ENCODE results near the gene TYW1B. TPM values are rescaled to one million over a fixed set of nuclear protein-coding genes. Genes with fewer than 3 reads are reported as not detected.
"Not testable (repeated sequence)": the region's sequence is repeated elsewhere in the genome, so short reads cannot be mapped to it uniquely, and the experiment has no call there.

TYW1B gene
- total RNA-seq, 4 donors from 2014 or later = 2.4 to 7.1 (median 6.1) TPM

DNA sequence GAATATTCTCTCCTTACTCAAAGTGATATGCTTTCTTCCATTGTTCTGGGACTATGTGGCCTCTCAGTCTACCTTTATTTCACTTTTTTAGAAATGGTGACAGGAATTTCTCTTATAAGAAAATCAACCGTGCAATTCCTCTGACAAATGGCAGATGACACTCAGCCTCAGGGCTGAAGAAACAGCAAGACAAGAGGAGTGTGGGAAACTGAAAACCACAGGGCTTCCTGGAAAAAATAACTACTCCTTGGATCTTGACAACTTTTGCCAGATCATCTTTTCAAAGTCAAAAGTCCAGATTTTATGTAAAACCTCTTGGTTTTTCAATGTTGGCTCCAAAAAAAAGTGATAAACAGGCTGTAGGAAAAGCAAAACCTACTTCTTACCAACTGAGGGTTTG is 121.5 kb downstream of the TYW1B start:
- WGBS, 2 donors = 75 to 77% methylated on average over 1 of the region's 1 CpG
- no peak overlapping the region for H3K4me3 ChIP-seq
- H3K36me3 ChIP-seq = peaks cover 0 to 33% (median 0%) of the 10 kb centered on the region in 3 donors
- no peaks in the 10 kb centered on the region for H3K27me3 ChIP-seq
- H3K27ac ChIP-seq = no peak overlapping the region
- DNase-seq (ENCODE audit: low spot score in 2 of 2) = no peak
- TF ChIP-seq POLR2A (IDR thresholded peaks at IDR 0.05) (no peak), CTCF (IDR thresholded peaks at IDR 0.05) (no peak), EP300 (IDR thresholded peaks at IDR 0.05) (no peak)
- no peaks in the 10 kb centered on the region for H3K9me3 ChIP-seq
- no peaks in the 10 kb centered on the region for H3K4me1 ChIP-seq

DNA sequence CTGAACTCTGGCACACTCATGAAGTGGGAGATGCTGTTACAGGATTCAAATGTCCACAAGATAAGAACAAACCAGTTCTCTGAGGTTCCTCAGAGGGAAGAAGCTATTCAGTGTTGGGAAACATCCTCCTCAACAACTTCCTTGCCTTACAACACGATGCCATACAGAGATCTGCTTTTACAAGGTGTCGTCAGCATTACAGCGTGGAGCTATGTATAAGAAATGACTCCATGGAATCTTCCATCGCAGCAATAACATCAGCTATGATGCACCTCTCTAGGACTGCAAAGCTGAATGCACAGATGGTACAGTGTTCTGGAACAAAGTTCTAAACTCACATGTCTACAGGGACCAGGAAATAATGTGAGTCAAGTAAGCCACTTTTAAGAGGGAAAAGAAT is 122.3 kb downstream of the TYW1B start:
- 61 to 89% methylated on average over 4 of the region's 4 CpGs for WGBS, 2 donors

GRCh38 chr7:72704894-72705293 is 123.1 kb downstream of the TYW1B start:
- peaks cover 0 to 21% (median 0%) of the 10 kb centered on the region in 3 donors for H3K36me3 ChIP-seq
- DNase-seq (ENCODE audit: low spot score in 2 of 2) = no peak
- no peaks in the 10 kb centered on the region for H3K4me1 ChIP-seq
- H3K4me3 ChIP-seq = no peak overlapping the region
- H3K27me3 ChIP-seq = no peaks in the 10 kb centered on the region
- no peak for TF ChIP-seq CTCF (IDR thresholded peaks at IDR 0.05)
- TF ChIP-seq POLR2A (IDR thresholded peaks at IDR 0.05) = no peak
- no peak for TF ChIP-seq EP300 (IDR thresholded peaks at IDR 0.05)
- H3K9me3 ChIP-seq = no peaks in the 10 kb centered on the region
- H3K27ac ChIP-seq = no peak overlapping the region
- WGBS, 2 donors = 80 to 87% methylated on average over 3 of the region's 3 CpGs

More for the DNA sequence above, 122.3 kb downstream of the TYW1B start:
- H3K9me3 ChIP-seq; DNase-seq (ENCODE audit: low spot score in 2 of 2); H3K4me1 ChIP-seq; H3K27ac ChIP-seq; H3K4me3 ChIP-seq; H3K27me3 ChIP-seq: not testable (repeated sequence)
- peaks cover 0 to 29% (median 0%) of the 10 kb centered on the region in 3 donors for H3K36me3 ChIP-seq

GRCh38 chr7:72700548-72700947 is 127.5 kb downstream of the TYW1B start:
- not testable (repeated sequence) for H3K4me1 ChIP-seq; H3K9me3 ChIP-seq; H3K27me3 ChIP-seq; DNase-seq (ENCODE audit: low spot score in 2 of 2); H3K4me3 ChIP-seq; H3K27ac ChIP-seq
- 100% methylated on average over 1 of the region's 1 CpG for WGBS, 2 donors
- peaks cover 0 to 10% (median 0%) of the 10 kb centered on the region in 3 donors for H3K36me3 ChIP-seq

DNA sequence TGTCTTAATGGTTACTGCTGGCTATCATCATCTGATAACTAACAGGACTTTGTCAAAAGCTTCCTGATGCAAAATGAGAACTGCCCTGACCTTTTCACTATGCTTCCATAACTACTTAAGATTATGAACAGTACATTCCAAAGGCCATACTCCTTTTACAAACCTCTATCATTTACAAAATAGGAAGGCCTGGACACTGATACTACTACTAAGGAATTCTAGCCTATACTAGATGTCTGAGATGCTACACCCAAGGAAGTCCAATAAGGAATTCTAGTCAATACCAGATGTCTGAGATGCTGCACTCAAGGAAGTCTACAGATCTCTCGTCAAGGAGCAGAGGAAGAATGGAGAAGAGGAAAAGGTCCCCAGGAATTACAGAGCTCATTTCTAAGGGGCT is 130.9 kb downstream of the TYW1B start:
- H3K27me3 ChIP-seq; H3K9me3 ChIP-seq; H3K4me3 ChIP-seq; DNase-seq (ENCODE audit: low spot score in 2 of 2); H3K27ac ChIP-seq; H3K4me1 ChIP-seq: not testable (repeated sequence)
- 63 to 92% methylated on average over 1 of the region's 1 CpG for WGBS, 2 donors
- H3K36me3 ChIP-seq = peaks cover 0 to 10% (median 0%) of the 10 kb centered on the region in 3 donors

GRCh38 chr7:72696643-72697042 is 131.4 kb downstream of the TYW1B start:
- H3K36me3 ChIP-seq = peaks cover 0 to 10% (median 0%) of the 10 kb centered on the region in 3 donors
- H3K9me3 ChIP-seq; H3K4me1 ChIP-seq; DNase-seq (ENCODE audit: low spot score in 2 of 2); H3K4me3 ChIP-seq; H3K27me3 ChIP-seq; H3K27ac ChIP-seq: not testable (repeated sequence)
- WGBS, 2 donors = 62 to 63% methylated on average over 2 of the region's 2 CpGs

DNA sequence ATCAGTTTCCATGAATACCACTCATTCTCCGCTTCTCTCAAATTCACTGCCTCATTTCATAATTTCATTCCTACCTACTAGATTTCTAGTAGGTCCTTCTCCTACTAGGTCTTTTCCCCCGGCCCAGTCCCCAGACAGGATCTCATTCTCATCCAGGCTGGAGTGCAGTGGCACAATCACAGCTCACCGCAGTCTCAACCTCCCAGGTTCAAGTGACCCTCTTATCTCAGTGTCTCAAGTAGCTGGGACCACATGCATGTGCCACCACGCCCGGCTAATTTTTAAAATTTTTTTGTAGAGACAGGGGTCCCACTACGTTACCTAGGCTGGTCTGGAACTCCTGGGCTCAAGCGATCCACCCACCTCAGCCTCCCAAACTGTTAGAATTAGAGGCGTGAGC is 132.5 kb downstream of the TYW1B start:
- H3K4me1 ChIP-seq; DNase-seq (ENCODE audit: low spot score in 2 of 2); H3K9me3 ChIP-seq; H3K27me3 ChIP-seq; H3K27ac ChIP-seq; H3K4me3 ChIP-seq: not testable (repeated sequence)
- 96 to 97% methylated on average over 8 of the region's 8 CpGs for WGBS, 2 donors
- peaks cover 0 to 10% (median 0%) of the 10 kb centered on the region in 3 donors for H3K36me3 ChIP-seq

GRCh38 chr7:72691442-72691841 is 136.6 kb downstream of the TYW1B start:
- 68 to 74% methylated on average over 2 of the region's 2 CpGs for WGBS, 2 donors
- not testable (repeated sequence) for H3K4me3 ChIP-seq; DNase-seq (ENCODE audit: low spot score in 2 of 2)

GRCh38 chr7:72690177-72690576 is 137.8 kb downstream of the TYW1B start:
- DNase-seq (ENCODE audit: low spot score in 2 of 2); H3K27ac ChIP-seq: not testable (repeated sequence)
- WGBS, 2 donors = 74 to 75% methylated on average over 2 of the region's 2 CpGs

More at GRCh38 chr7:72691442-72691841, 136.6 kb downstream of the TYW1B start:
- peaks cover 0 to 10% (median 0%) of the 10 kb centered on the region in 3 donors for H3K36me3 ChIP-seq
- not testable (repeated sequence) for H3K27ac ChIP-seq, H3K9me3 ChIP-seq, H3K27me3 ChIP-seq, H3K4me1 ChIP-seq

GRCh38 chr7:72689344-72689743 is 138.7 kb downstream of the TYW1B start:
- H3K27me3 ChIP-seq; H3K4me3 ChIP-seq; H3K27ac ChIP-seq; DNase-seq (ENCODE audit: low spot score in 2 of 2); H3K4me1 ChIP-seq; H3K9me3 ChIP-seq: not testable (repeated sequence)
- H3K36me3 ChIP-seq = peaks cover 0 to 10% (median 0%) of the 10 kb centered on the region in 3 donors
- whole genome bisulfite sequencing, 2 donors = 43 to 58% methylated on average over 1 of the region's 1 CpG

More at GRCh38 chr7:72690177-72690576, 137.8 kb downstream of the TYW1B start:
- H3K4me3 ChIP-seq, H3K27me3 ChIP-seq, H3K4me1 ChIP-seq, H3K9me3 ChIP-seq: not testable (repeated sequence)
- peaks cover 0 to 10% (median 0%) of the 10 kb centered on the region in 3 donors for H3K36me3 ChIP-seq

DNA sequence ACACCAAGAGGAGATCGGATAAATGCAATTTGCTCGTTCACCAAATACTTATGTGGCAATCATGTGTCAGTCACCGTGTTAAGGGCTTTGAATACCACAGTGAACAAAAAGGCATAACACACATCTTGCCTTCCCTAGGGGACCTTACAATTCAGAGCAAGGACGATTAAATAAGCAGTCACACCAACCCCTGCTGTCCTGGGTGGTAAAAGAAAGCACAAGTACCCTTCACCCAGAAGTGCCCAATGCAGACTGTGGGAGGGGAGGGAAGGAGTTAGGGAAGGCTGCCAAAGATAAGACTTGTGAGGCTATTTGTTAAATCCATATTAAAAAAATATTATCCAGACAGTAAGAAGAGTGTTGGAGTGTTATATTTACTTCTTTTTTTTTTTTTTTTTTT is 146.8 kb downstream of the TYW1B start:
- not testable (repeated sequence) for H3K36me3 ChIP-seq; DNase-seq (ENCODE audit: low spot score in 2 of 2); H3K4me3 ChIP-seq; H3K9me3 ChIP-seq; H3K27ac ChIP-seq; H3K27me3 ChIP-seq; H3K4me1 ChIP-seq
- WGBS, 2 donors = 81% methylated on average over 4 of the region's 4 CpGs

- 93 to 97% methylated on average over 6 of the region's 6 CpGs for WGBS, 2 donors
- not testable (repeated sequence) for H3K4me1 ChIP-seq
These were observed 151.1 kb downstream of the TYW1B start for GRCh38 chr7:72676880-72677279.

More at GRCh38 chr7:72676880-72677279, 151.1 kb downstream of the TYW1B start:
- not testable (repeated sequence) for H3K9me3 ChIP-seq; H3K27me3 ChIP-seq; H3K27ac ChIP-seq; DNase-seq (ENCODE audit: low spot score in 2 of 2); H3K4me3 ChIP-seq
- peaks cover 0 to 13% (median 0%) of the 10 kb centered on the region in 3 donors for H3K36me3 ChIP-seq

Measured in tibial nerve (tissue), 4 donors.